Suppressor macrophage treated with lipopolysaccharide for 4 hours (primary cell): ENCODE measurements around the gene CLIC6.

Experiments
- DNase-seq: peaks from one replicate; pipeline ENCODE4 v3.0.0-alpha.2; 2020

The CLIC6 gene

DNA sequence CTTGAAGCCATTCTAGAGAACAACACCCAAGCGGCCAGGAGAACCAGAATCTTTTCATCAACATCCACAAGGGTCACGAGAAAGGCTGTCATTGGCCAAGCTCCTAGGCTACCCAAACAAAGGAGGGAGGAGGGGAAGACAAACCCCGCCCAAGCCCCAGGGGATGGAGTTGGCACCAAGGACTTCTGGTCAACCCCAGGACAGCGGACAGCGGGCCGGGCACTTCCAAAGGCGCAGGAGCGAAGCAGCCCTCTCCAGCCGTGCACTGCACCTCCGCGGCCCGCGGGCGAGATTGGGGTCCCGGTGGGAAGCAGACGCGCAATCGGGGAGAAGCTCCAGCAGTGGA is at the start of gene CLIC6:
Gene CLIC6, plus strand, starts transcription at position 192 of the 346 bp plus-strand sequence. CDS start 395 bp downstream, outside the sequence.
- DNase-seq = no peak

GRCh38 chr21:34619841-34620665 is 48.7 kb upstream of the CLIC6 start:
- no peak for DNase-seq

GRCh38 chr21:34621434-34622350 is 47.1 kb upstream of the CLIC6 start:
- DNase-seq = no peak

DNA sequence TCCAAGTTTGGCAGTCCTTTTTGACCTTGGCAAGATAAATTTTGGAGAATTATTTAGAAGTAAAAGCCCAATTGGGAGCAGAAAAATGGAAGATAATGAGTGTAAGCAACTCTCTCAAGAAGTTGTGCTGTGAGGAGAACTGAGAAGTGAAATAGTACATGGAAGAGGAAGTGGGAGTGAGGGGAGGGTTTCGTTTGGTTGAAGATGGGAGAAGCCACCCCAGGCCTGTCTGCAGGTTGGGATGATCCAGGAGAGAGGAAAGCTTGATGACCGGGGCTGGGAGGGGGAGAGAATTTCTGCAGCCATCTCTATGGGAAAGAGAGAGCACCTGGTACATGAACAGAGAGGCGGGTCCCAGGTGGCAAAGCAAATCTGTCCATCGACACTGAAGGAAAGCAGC is 45.3 kb upstream of the CLIC6 start:
- DNase-seq = peak; percentile 47

GRCh38 chr21:34625030-34625593 is 43.7 kb upstream of the CLIC6 start:
- DNase-seq = no peak

DNA sequence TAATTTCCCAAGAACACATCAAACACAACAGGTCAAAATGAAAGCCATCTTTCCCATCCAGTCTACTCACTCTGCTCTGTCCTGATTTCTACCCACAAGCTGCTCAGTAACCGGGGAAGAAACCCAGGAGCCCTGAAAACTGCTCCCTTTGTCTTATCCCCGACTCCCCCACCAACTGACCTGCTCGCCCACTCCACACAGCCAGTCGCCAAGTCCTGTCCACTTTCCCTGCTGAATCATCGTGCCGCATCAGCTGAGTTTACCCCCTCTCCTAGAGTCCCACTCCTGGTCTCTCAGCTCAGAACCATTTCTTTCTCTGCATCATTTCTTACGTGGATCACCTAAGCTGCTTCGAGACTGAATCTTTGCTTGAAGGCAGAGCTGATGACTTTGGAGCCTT is 42.7 kb upstream of the CLIC6 start:
- no peak for DNase-seq

DNA sequence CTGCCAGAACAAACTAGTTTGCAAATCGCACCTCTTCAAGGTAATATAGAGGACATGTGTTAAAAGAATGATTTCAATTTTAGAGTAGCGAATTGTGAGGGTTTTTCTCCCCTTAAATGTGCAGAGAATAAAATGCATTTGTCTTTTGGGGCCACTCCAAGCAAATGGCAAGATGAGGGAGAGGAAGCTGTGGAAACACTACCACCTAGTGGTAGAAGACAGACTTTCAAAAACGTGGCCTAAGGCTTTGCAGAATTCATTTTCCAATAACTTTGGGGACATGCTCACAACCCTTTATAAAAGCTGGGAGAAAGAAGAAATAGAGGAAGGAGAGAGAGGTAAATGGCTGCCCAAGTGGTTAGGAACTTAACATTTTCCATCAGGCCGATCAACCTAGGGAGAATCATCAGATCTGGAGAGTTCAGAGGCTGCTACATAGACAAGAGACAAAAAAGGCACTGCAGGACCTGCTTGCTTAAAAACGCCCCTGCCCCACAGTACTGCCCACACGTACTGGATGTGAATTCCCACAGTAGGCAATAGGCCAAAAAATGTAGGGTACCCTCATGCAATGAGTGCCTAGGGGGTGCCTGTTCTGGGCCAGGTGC is 38.2 kb upstream of the CLIC6 start:
- DNase-seq = peak; percentile 73

- DNase-seq = no peak
These were observed 36.3 kb upstream of the CLIC6 start for GRCh38 chr21:34632498-34632897.

- no peak for DNase-seq
These were observed 33.5 kb upstream of the CLIC6 start for GRCh38 chr21:34635307-34635706.

GRCh38 chr21:34636961-34637360 is 31.8 kb upstream of the CLIC6 start:
- no peak for DNase-seq

- DNase-seq = no peak
These were observed 29.5 kb upstream of the CLIC6 start for GRCh38 chr21:34639250-34639649.

DNA sequence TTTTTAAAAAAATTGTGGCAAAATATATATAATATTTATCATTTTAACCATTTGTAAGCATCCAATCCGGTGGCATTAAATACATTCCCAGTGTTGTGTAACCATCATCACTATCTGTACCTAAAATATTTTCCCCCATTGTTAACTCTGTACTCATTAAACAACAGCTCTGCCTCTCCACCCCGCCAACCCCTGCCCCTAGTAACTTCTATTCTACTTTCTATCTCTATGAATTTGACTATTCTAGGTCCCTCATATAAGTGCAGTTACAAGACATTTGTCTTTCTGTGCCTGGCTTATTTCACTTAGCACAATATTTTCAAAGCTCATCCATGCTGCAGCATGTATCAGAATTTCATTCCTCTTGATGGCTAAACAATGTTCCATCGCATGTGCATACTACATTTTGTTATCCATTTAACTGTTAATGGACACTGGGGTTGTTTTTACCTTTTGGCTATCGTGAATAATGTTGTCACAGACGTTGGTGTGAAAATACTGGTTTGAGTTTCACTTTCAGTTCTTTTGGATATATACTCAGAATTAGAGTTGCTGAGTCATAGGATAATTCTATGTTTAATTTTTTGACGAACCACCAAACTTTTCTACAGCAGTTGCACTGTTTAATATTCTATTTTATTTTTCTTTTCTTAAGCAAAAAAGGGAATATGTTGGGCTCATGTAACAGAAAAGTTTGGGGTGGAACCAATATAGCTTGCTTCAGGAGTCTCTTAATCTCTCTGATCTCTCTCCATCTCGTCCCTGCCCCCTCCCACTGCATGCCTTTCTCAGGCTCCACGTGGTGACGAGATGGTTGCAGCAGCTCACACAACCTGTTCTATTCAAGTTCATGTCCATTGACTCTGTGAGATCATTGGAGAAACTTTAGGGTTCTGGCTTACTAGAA is 28.7 kb upstream of the CLIC6 start:
- DNase-seq = peak; percentile 52

DNA sequence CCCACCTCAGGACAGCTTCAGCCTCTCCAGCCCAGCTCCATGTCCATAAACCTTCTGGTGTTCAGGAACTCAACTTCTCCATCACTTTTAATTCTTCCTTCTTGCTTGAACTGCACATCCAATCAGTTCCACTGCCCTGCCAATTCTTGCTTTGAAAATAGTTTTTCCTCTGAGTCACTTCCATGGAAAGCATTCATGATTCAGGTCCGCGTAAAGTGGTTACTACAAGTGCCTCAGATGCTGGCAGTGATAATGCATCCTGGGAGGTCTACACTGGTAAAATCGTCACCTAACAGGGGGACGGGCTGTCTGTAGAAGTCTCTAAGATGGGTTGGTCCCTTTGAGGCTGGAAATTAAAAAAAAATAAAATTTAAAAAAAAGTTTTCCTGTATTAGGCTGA is 27.9 kb upstream of the CLIC6 start:
- no peak for DNase-seq

DNA sequence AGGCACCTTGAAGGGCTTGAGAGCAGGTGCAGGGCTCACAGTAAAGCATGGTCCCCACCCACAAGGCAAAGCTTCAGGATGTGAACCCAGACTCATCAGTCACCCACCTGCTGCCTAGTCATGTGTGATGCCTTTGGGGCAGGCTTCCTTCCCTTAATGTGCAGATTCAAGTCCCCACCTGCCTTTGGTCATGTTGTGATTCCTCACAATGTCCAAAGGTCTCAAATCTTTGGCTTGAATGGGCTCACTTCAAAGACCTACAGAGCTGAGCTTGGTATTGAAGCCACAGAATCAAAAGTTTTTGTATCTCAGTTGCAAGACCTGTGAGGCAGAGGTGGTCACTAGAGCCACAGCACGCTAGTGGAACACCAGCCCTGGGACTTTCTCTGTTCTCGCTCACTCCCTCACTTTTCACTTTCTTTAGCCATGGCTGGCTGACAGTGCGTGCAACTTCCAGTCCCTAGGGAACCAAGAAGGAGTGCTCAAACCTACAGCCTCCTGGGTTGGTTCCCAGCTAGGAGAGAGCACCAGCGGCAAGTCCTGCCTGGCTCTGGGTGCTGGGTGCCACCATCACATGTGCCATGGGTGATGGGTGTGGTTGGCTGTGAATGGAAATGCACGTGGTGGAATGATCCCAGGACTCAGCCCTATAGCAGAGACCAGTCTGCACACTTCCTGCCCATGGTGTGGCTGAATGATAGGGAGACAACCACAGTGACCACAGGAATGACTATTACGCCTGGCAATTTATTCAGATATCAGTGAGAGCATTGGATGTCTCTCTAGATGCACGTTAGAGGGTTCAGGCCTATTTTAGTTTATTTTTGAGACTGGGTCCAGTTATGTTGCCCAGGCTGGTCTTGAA is 26.4 kb upstream of the CLIC6 start:
- DNase-seq = no peak

- DNase-seq = no peak
These were observed 24.0 kb upstream of the CLIC6 start for GRCh38 chr21:34644825-34645224.

GRCh38 chr21:34647555-34647954 is 21.2 kb upstream of the CLIC6 start:
- DNase-seq = no peak

GRCh38 chr21:34648739-34649297 is 20.0 kb upstream of the CLIC6 start:
- no peak for DNase-seq

- no peak for DNase-seq
These were observed 19.4 kb upstream of the CLIC6 start for GRCh38 chr21:34649400-34649799.

GRCh38 chr21:34650861-34651431 is 17.8 kb upstream of the CLIC6 start:
- DNase-seq = no peak

GRCh38 chr21:34651642-34652041 is 17.2 kb upstream of the CLIC6 start:
- no peak for DNase-seq
